GM18951 (cell line): ENCODE measurements around the gene GDF7.

ENCODE experiments used
- POLR2A ChIP-seq: IDR thresholded peaks from 4 replicates; pipeline ENCODE4 v1.6.1; 2011; ENCODE audit warnings: mild to moderate bottlenecking; ENCODE audit not compliant: insufficient read length, insufficient read depth; ENCODE audit errors: extremely low read depth
- in situ Hi-C: fragments of 300-500 bp; cut with MboI; formaldehyde crosslinking; loops from one replicate; pipeline ENCODE4 v1.12.0; 2022; ENCODE audit warnings: low sequenced_read_pairs, mixed read lengths, inconsistent platforms; ENCODE audit not compliant: unreplicated experiment

The GDF7 gene

GRCh38 chr2:20671736-20672080 is 4.8 kb downstream of the GDF7 start:
- in situ Hi-C loops, result no loop called here
- no peak for TF ChIP-seq POLR2A

GRCh38 chr2:20672201-20672951 is 5.4 kb downstream of the GDF7 start:
- TF ChIP-seq POLR2A, result no peak
- in situ Hi-C loops, result no loop called here

GRCh38 chr2:20673686-20674308 is 6.9 kb downstream of the GDF7 start:
- TF ChIP-seq POLR2A, result no peak
- in situ Hi-C loops, result no loop called here

GRCh38 chr2:20674309-20674965 is 7.5 kb downstream of the GDF7 start:
- in situ Hi-C loops, result no loop called here
- TF ChIP-seq POLR2A, result no peak

DNA sequence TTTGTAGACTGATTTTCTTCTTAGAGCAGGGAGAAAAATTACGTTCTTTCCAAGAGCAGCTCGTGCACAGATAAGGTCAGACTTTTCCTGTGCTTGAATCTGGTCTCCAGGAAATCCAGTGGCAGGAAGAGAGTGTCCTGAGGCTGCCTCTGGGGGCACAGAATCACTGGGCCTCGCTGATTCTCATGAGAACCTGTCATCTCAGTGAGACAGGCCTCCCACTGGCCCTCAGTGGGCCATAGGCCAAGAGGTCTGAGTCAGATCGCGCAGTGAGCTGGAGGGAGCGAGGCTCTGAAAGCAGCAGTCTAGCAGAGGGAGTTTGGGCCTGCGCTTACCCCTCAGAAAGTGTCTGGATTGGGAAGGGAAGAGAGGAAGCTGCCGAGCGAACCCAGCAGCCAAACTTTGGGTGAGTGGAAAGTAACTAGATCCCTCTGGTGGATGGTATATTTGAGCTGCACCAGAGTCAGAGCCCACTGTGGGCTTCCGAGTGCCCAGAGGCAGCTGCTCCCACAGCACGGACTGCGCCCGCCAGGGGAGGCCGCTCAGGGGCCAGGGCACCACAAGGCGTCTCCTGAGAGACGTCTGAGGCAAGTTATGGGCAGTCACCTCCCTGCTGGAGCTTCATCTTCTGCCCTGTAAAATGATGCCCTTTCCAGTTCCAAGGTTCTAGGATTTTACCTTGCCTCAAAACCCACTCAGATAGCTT is 8.2 kb downstream of the GDF7 start:
- in situ Hi-C loops, result no loop called here
- no peak for TF ChIP-seq POLR2A

DNA sequence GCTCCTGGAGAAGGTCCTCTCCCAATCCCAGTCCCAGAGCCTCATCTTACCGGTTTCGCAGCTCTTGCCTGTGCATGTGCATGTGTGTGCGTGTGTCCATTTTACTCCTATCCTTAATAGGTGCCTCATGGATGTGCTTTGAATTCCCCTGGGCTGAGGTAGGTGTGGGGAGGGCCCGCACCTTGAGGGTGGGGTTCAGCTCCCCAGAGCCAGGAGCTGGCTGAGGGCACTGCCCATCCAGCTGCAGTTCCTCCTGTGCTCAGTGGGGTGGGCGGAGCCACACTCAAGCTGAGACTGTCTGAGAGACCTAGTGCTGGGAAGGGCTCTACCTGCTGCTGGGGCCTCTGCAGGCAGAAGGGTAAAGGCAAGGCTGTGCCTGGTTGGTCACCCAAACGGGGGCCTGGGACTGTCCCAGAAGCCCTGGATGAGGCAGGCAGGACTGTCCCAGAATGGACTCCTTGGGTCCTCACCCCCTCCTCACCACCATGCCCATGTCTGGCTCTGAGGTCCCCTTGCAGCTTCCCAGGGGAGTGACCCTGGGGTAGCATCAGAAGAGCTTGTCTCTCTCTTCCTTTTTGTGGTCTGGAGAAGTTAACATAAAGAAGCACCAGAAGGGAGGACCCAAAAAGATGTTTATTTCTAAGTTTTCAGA is 8.9 kb downstream of the GDF7 start:
- TF ChIP-seq POLR2A, result no peak
- in situ Hi-C loops, result no loop called here

DNA sequence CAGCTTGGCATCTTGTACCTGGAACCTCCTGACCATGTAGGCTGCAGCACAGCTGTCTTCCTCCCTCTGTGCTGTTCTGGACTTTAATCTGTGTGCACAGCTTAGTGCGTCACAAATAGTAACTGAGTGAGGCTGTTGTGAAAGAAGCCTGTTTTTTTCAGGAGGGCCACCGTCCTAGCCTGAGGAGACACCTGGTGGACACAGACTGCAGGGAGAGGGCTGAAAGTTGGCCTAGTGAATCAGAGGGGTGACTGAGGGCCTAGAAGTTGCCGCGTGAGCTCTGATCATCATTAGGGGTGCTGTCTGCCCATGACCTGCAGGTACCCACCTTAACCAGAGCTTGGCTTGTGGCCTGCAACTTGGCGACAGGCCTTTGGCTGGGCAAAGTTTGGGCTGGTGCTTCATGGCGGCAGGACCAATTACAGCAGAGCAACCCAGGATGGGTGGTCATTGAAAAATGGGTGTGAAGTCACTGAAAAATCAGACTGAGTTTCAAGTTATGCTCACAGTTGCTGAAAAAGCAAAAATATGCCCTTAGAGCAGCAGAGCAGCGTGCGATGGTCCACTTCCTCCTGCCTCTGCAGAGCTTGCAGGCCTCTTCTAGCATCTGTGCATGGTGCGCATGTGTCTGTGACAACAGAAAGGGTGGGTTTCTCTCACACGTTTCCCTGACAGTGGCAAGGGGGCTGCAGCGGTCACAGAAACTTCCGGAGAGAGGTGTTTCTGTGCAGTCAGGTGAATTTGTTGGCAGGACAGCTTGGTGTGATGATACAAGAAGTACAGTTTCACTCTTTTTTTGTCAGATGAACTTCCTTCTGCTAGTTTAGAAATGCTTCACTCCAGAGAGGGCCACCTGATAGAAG is 9.6 kb downstream of the GDF7 start:
- no peak for TF ChIP-seq POLR2A

DNA sequence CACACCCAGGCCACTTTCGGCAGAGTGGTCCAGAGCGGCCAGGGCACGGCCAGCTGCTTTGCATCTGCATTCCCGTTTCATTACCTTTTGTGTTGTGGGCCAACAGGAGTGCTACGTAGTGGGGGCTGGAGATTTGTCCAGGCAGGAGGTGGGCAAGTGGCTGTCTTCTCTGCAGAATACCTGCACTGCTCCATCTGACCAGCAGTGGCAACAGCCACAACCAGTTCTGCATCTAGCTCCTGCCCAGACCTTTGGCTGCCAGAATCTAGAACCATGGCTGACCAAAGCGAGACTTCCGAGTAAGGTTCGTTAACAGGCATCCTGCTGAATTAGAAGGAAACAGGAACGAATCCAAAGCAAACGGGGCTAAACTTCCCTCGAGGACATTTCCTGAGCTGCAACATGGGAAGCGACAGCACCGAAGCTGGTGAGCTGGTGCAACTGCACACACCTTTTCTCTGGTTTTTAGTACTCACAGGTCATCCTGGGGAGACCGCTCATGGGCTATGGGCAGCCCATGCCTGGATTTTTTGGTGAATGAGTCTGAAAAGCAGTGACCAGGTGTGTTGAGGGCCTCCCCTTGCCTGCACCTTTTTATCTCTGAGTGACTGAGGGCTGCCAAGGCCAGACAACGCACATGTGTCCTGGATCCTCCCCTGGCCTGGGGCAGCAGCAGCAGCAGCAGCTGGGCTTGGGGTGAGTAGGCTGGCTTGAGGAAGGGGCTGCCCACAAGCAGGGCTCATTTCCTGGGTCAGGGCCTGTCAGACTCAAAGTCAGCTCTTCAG is 10.5 kb downstream of the GDF7 start:
- no peak for TF ChIP-seq POLR2A
- in situ Hi-C loops, result no loop called here

More for the DNA sequence above, 9.6 kb downstream of the GDF7 start:
- in situ Hi-C loops, result no loop called here

- no peak for TF ChIP-seq POLR2A
- in situ Hi-C loops, result no loop called here
Observed at GRCh38 chr2:20678086-20678395, 11.1 kb downstream of the GDF7 start.

DNA sequence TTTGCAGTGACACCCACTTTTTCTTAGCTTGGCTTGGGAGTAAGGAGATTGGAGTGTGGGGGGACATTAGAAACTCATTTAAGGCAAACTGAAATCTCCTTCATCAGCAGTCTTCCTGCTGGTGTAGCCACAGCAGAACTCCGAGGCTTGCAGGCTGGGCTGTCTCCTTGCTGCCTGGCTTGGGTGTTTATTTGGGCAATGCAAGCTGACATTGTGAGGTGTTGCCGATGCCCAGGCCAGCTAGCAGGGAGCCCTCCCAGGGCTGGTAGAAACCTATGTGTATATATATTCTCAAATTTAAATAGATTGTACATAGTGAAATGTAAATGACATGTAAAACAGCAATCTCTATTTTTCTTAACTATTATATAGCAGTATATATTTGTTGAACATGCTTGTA is 11.8 kb downstream of the GDF7 start:
- in situ Hi-C loops, result no loop called here

GRCh38 chr2:20680744-20681375 is 13.9 kb downstream of the GDF7 start:
- TF ChIP-seq POLR2A, result no peak
- in situ Hi-C loops, result no loop called here

More for the DNA sequence above, 11.8 kb downstream of the GDF7 start:
- TF ChIP-seq POLR2A, result no peak
